Subcutaneous abdominal adipose tissue (tissue), 5 donors: ENCODE data around the gene PCSK4.

Experiments
- H3K27ac ChIP-seq: one replicate; pipeline ENCODE4 v1.7.0; 2013; ENCODE audit warnings: low read depth, mild to moderate bottlenecking, inconsistent platforms, low read length, moderate library complexity
- H3K27me3 ChIP-seq, 5 donors: one replicate each; pipeline ENCODE4 v1.7.0; 2013; ENCODE audit warnings: low read length in 5 of 5, inconsistent platforms in 1 of 5; ENCODE audit not compliant: control insufficient read depth in 5 of 5, insufficient read depth in 4 of 5
- H3K36me3 ChIP-seq, 5 donors: one replicate each; pipeline ENCODE4 v1.7.0; 2013; ENCODE audit warnings: low read length in 5 of 5; ENCODE audit not compliant: control insufficient read depth in 5 of 5, insufficient read depth in 5 of 5
- H3K4me1 ChIP-seq, 5 donors: one replicate each; pipeline ENCODE4 v1.7.0; 2013; ENCODE audit warnings: low read length in 5 of 5, mild to moderate bottlenecking in 3 of 5, moderate library complexity in 1 of 5; ENCODE audit not compliant: control insufficient read depth in 5 of 5, insufficient read depth in 5 of 5
- H3K4me3 ChIP-seq, 5 donors: one replicate each; pipeline ENCODE4 v1.7.0; 2013; ENCODE audit warnings: low read length in 5 of 5, low read depth in 1 of 5
- H3K9ac ChIP-seq, 5 donors: one replicate each; pipeline ENCODE4 v1.7.0; 2013; ENCODE audit warnings: low read length in 5 of 5, mild to moderate bottlenecking in 4 of 5, moderate library complexity in 3 of 5
- H3K9me3 ChIP-seq, 5 donors: one replicate each; pipeline ENCODE4 v1.7.0; 2013; ENCODE audit warnings: low read length in 5 of 5; ENCODE audit not compliant: control insufficient read depth in 5 of 5
- donor health status: healthy.
- donor health status: healthy.
- donor health status: healthy.
- donor health status: healthy.
- donor health status: healthy.

PCSK4 gene

DNA sequence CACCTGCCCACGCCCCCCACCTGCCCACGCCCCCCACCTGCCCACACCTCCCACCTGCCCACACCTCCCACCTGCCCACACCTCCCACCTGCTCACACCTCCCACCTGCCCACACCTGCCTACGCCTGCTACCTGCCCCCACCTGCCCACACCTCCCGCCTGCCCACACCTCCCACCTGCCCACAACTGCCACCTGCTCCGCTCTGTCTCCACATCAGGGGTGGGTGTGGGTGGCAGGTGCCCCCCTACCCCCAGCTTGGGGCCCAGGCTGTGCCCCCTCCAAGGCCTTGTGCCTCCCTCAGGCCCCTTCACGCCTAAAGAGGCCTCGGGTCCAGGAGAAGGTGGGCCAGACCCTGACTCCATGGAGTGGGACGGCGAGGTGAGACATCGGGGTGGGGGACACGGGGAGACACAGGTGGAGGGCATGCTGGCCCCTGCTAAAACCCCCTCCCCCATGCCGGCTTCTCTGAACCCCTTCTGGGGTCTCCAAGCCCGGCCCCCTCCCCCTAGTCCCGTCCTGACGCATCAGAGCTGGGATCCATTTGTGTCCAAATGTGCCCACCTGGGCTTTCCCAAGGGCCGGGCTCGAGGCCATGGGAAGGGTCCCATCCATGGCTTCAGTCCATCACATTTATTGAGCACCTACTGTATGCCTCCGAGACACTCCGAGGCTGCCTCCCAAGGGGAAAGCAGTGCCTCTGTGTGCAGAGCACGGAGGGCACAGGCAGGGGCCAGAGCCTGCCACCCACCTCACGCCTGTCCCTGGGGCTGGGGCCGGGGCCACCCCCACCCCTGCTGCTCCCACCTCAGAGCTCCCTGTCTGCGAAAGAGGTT is 38.7 kb upstream of the PCSK4 start:
- Histone ChIP-seq H3K4me3 (no peak overlapping the region), H3K9me3 (no peaks in the 10 kb centered on the region), H3K27me3 (peaks cover 39 to 57% (median 43%) of the 10 kb centered on the region in 5 donors), H3K4me1 (peaks cover 0 to 4% (median 3%) of the 10 kb centered on the region in 5 donors), H3K27ac (no peak overlapping the region), H3K36me3 (no peaks in the 10 kb centered on the region), H3K9ac (no peak overlapping the region)

DNA sequence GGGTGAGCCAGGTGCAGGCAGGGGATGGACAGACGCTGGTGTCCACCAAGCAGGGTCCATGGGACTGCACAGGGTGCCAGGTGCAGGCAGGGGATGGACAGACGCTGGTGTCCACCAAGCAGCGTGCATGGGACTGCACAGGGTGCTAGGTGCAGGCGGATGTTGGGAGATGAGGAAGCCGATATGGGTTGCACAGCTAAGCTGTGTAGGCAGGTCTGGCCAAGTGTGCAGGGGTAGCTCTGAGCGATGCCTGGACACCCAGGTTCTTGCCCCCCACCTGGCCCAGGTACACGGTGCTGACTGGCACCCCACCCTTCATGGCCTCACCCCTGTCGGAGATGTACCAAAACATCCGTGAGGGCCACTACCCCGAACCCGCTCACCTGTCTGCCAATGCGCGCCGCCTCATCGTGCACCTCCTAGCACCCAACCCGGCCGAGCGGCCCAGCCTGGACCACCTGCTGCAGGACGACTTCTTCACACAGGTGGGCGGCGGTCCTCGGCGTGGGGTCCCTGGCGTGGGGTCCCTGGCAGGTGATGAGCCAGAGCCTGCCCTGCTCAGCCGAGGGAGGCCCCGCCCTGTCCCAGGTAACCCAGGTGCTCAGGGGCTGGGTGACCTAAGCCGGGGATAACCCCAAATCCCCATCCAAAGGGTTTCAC is 37.6 kb upstream of the PCSK4 start:
- Histone ChIP-seq H3K9ac (no peak overlapping the region), H3K27ac (no peak overlapping the region), H3K4me3 (no peak overlapping the region), H3K4me1 (peaks cover 0 to 4% (median 3%) of the 10 kb centered on the region in 5 donors), H3K9me3 (no peaks in the 10 kb centered on the region), H3K36me3 (no peaks in the 10 kb centered on the region), H3K27me3 (peaks cover 41 to 62% (median 47%) of the 10 kb centered on the region in 5 donors)

DNA sequence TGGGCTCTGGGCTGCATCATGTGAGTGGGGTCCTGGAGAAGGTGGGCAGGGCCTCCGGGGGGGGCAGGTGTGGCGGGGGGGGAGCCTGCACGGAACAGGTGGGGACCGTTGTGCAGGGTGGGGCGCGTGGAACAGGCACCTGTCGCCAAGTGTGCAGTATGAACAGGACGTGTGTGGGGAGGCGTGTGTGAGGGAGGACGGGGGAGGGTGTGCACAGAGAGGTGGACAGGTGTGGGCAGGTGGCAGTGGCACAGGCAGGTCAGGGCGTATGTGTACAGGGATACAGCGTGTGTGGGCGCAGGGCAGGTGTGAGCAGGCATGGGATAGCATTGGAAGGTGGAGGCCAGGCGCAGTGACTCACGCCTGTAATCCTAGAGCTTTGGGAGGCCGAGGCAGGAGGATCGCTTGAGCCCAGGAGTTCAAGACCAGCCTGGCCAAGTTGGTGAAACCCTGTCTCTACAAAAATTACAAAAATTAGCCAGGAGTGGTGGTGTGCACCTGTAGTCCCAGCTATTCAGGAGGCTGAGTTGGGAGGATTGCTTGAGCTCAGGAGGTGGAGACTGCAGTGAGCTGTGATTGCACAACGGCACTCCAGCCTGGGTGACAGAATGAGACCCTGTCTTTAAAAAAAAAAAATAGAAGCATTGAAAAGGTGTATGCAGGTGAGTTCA is 37.0 kb upstream of the PCSK4 start:
- Histone ChIP-seq H3K27ac (no peak overlapping the region), H3K9ac (no peak overlapping the region), H3K4me1 (peaks cover 0 to 4% (median 3%) of the 10 kb centered on the region in 5 donors), H3K9me3 (no peaks in the 10 kb centered on the region), H3K36me3 (no peaks in the 10 kb centered on the region), H3K4me3 (no peak overlapping the region), H3K27me3 (peaks cover 41 to 64% (median 47%) of the 10 kb centered on the region in 5 donors)

DNA sequence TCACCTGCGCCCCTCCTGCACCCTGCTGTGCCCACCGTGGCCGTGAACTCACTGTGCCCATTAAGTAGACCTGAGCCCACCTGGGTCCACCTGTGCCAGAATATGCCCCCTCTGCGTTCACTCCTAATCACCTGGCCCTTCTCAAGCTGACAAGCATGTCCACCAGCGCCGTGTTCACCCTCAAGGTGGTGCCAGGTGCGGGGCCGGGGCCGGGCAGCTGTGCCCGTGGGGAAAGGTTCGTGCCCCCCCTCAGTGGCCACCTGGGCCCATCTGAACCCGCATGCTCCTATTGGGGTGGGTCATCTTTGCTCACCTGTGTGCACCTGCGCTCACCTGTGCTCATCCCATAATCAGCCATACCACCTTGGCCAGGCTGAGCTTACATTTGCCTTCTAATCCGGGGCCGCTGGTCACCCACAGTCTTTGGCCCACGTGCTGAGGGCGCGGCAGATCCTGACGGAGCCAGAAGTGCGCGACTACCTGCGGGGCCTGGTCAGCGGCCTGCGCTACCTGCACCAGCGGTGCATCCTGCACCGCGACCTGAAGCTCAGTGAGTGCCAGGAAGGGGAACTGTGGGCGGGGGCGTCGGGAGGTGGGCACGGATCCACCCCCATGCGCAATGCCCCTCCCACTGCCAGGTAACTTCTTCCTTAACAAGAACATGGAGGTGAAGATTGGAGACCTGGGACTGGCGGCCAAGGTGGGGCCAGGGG is 36.1 kb upstream of the PCSK4 start:
- Histone ChIP-seq H3K4me3 (no peak overlapping the region), H3K9ac (no peak overlapping the region), H3K4me1 (peaks cover 0 to 4% (median 3%) of the 10 kb centered on the region in 5 donors), H3K9me3 (no peaks in the 10 kb centered on the region), H3K36me3 (no peaks in the 10 kb centered on the region), H3K27ac (no peak overlapping the region), H3K27me3 (peaks cover 35 to 66% (median 53%) of the 10 kb centered on the region in 5 donors)

DNA sequence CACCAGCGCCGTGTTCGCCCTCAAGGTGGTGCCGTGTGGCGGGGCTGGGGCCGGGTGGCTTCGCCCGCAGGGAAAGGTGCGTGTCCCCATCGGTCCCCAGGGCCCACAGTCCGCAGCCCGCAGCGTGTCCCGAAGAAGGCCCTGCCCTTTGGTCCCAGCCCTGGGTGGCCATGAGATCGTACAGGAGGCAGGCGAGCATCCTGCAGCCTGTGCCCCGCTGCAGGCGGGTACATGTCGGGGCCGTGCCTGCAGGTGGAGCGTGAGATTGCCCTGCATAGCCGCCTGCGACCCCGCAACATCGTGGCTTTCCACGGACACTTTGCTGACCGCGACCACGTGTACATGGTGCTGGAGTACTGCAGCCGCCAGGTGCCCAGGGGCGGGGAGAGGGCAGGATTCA is 35.2 kb upstream of the PCSK4 start:
- H3K9ac ChIP-seq = no peak overlapping the region
- H3K27ac ChIP-seq = no peak overlapping the region
- H3K36me3 ChIP-seq = no peaks in the 10 kb centered on the region
- H3K9me3 ChIP-seq = no peaks in the 10 kb centered on the region
- H3K27me3 ChIP-seq = peaks cover 35 to 70% (median 56%) of the 10 kb centered on the region in 5 donors
- H3K4me1 ChIP-seq = peaks cover 0 to 4% (median 3%) of the 10 kb centered on the region in 5 donors
- H3K4me3 ChIP-seq = no peak overlapping the region

DNA sequence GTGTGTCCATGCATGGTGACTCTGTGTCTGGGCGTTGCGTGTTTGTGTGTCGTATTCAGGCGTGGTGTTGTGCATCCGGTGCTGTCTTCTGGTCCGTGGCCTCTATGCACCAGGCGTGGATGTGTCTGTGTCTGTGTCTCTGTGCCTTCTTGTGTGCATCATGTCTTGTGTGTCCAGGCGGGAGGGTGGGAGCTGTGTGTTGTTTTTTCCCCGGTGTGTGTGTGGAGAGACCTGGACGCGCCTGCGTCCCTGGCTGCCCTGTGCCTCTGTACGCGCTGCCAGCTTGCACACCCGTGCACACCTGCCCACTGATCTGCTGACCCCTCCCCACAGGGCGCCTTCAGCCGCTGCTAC is 34.8 kb upstream of the PCSK4 start:
- no peaks in the 10 kb centered on the region for H3K36me3 ChIP-seq
- H3K4me3 ChIP-seq = no peak overlapping the region
- H3K9ac ChIP-seq = no peak overlapping the region
- H3K4me1 ChIP-seq = peaks cover 0 to 4% (median 3%) of the 10 kb centered on the region in 5 donors
- peaks cover 35 to 71% (median 58%) of the 10 kb centered on the region in 5 donors for H3K27me3 ChIP-seq
- H3K27ac ChIP-seq = no peak overlapping the region
- no peaks in the 10 kb centered on the region for H3K9me3 ChIP-seq

DNA sequence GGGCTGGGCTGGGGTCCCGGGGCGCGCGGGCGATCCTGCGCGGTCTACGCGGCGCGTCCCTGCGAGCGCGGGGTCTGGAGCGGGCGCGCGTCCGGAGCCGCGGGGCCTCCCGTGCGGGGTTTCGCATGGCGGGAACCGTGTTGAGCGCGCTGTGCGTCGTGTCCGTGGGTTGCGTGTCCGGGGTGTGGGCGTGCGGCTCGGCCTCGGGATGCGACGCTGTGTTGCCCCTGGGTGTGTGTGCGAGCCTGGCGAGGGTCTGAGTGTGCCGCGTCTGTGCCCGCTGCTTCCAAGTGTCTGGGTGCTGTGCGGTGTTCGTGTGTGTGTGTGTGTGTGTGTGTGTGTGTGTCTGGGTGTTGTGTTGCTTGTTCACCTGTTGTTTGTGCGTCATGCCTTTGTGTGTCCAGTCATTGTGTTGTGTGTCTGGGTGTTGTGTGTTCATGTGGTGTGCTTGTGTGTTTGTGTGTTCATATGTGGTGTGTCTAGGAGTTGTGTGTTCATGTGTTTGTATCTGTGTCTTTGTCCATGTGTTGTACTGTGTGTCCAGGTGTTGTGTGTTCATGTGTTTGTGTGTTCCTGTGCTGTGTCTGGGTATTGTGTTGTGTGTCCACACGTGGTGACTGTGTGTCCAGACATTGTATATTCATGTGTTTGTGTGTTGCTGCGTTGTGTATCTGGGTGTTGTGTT is 34.3 kb upstream of the PCSK4 start:
- peaks cover 33 to 68% (median 57%) of the 10 kb centered on the region in 5 donors for H3K27me3 ChIP-seq
- no peaks in the 10 kb centered on the region for H3K36me3 ChIP-seq
- no peak overlapping the region for H3K9ac ChIP-seq
- no peaks in the 10 kb centered on the region for H3K9me3 ChIP-seq
- H3K4me3 ChIP-seq = no peak overlapping the region
- peaks cover 0 to 4% (median 3%) of the 10 kb centered on the region in 5 donors for H3K4me1 ChIP-seq
- no peak overlapping the region for H3K27ac ChIP-seq

DNA sequence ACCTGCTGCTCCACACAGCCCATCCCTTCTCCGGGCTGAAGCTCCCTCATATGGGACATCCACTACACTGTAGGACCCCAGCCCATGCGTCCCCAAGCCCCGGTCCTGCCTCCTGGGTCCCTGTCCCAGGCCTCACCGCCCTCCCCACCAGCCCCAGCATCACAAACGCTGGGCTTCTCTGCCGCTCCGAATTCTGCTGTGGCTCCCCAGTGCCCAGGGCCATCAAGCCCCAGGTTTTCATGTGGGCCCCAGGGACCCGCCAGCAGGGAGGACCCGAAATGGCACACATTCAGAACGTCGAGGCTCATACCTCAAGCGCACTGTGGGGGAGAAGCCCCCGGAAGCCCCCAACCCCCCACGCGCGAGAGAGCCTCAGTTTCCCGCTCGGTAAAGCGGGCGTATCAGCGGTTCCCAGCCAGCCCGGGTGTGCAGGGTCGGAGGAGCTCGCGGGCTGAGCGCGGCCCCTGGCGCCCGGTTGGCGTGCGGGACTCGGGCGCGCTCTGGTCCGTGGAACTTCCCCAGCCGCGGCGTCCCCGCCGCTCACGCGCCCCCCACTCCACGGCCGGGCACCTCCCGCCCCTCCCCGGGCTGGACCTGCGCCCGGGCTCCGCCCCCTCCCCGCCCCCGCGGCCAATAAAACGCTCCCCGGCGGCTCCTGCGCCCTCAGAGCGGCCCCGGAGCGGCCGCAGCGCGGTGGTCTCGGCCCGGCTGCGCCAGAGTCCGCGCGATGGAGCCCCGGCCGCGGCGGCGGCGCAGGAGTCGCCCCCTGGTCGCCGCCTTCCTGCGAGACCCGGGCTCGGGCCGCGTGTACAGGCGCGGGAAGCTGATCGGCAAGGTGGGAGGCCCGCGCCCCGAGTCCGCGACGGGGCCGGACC is 33.5 kb upstream of the PCSK4 start, which contains the start of gene PLK5:
Gene PLK5, plus strand, starts transcription at position 666 of the 875 bp plus-strand sequence. CDS start 2,920 bp downstream, outside the sequence.
- Histone ChIP-seq H3K9ac (no peak within 1 kb of the TSS), H3K27me3 (peaks cover 33 to 66% (median 55%) of the 10 kb centered on the region in 5 donors), H3K4me1 (peaks cover 0 to 4% (median 3%) of the 10 kb centered on the region in 5 donors), H3K9me3 (no peaks in the 10 kb centered on the region), H3K4me3 (no peak within 1 kb of the TSS), H3K27ac (no peak within 1 kb of the TSS), H3K36me3 (no peaks in the 10 kb centered on the region)
